GM10847 (cell line): Measurements from ENCODE around the gene MOB2.

Experiments used
- POLR2A ChIP-seq: IDR thresholded peaks from 2 replicates; pipeline ENCODE4 v1.6.1; 2011; ENCODE audit not compliant: insufficient read length; ENCODE audit errors: extremely low read depth

MOB2 gene

DNA sequence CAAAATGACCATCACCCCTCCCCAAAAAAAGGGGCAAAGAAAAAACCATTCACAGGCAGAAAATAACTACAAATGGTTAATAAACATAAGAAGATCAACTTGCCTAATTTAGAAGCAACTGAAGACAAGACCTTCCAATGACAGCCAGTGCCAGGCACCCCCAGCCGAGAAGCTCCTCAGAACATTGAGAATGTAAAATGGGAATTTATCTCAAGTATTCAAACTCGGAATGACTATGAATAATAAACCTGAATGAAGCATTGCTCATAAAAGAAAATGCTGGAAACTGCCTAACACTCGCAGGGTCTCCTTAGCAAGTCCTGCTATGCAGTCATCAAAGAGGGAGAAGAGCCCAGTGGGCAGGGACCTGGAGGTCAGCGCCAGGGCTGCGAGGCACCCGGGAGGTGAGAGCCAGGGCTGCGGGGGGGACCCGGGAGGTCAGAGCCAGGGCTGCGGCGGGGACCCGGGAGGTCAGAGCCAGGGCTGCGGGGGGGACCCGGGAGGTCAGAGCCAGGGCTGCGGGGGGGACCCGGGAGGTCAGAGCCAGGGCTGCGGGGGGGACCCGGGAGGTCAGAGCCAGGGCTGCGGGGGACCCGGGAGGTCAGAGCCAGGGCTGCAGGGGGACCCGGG, 23.2 kb upstream of the MOB2 start:
- TF ChIP-seq POLR2A, result no peak

DNA sequence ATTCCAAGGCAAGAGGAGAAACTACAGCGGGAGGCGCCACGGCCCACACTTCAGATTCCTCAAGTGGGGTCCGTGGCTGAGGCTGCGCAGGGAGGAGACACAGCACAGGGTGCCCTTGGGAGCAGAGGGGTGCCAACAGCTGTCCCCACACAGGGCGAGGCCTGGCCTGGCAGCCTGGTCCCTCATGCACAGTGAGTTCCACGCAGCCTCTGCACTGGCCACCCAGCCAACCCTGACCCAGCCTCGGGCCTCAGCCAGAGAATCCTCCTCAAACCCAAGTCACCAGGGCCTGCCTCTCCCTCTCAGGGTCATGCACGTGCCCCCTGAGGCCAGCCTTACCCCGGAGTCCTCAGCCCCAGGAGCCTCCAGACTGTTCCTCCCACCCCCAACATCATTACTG, 22.4 kb upstream of the MOB2 start:
- no peak for TF ChIP-seq POLR2A

DNA sequence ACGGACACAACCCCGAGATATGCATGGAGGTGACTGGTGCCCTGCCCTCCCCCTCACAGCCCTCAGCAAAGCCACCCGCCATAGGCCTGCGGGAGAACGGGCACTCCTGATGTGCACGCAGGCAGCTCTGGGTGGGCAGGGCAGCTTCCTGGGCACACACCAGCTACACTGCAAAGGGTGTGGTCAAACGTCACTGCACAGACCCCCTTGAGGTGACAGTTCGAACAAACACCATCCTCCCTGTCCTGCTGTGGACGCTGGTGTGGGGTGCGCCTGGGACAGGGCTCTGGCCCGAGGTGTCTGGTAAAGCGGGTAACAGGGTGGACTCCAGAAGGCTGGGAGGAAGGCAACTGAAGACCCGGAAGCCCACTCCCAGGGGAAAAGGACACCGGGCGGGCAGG, 21.9 kb upstream of the MOB2 start:
- no peak for TF ChIP-seq POLR2A

DNA sequence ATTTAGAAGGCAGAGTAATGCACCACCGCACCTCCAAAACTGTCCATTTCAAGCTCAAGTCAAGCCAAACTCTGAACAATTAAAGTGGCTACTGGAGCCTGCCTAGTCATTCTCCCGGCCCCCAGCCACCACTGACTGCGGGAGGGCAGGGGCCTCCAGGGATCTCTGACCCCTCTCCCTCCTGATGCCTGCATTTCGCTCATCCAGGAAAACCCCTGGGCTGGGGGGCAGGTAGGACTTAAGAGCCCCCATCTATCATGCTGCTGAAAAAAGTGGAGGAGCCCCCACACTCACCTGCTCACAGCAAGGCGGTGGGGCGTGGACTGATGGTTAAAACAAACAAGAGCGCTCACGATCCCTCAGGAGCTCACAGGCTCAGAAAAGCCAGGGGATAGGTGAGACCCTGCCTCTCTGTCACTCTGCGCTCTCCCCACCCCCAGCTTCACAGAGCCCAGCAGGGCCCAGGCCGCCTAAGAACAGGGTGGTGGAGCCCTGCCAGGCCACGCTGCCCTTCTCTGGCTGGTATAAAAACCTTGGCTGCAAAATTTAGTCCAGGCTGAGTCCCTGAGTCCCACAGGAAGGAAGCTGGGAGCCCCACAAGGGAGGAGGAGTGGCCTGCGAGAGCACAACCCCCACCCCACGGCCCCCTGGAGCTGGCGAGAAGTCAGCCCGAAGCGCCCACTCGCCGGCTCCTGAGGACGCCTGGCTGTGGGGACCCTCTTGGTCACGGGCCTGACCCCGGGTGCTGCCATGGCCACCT, 21.0 kb upstream of the MOB2 start:
- no peak for TF ChIP-seq POLR2A

DNA sequence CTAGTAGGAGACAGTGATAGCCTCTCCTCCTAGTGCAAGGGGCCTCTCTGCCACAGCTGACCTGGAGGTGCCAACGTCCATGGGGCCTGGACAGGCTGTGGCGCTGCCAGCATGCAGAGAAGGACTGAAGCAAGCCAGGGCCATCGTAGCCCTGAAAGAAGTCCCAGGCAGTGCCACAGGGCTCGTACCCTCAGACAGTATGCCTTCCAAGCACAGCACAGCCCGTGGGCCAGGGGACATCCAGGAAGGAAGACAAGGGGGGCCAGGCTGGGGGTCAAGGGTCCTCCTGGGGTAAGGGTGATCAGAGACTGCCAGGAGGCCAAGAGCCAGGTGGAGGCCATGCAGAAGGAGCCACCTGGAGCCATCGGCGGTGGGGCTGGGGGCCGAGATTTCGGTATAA, 20.4 kb upstream of the MOB2 start:
- TF ChIP-seq POLR2A, result no peak

DNA sequence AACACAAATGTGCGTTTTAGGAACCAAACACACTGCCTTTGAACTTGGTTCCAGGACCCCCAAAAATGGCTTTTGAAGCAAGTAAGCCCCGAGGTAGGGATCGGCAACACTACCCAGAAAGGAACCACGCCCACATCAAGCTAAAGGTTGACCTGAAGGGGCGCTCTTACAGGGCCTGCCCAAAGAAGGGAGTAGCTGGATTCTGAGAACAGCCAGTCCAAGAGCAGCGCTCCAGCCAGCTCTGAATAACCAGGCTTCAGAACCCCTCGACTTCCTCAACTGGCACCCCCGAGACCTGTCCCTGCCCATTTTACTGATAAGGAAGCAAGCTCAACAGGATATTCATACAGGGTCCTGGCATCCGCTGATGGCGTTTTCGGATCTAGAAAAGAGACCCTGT, 18.9 kb upstream of the MOB2 start:
- TF ChIP-seq POLR2A, result no peak

DNA sequence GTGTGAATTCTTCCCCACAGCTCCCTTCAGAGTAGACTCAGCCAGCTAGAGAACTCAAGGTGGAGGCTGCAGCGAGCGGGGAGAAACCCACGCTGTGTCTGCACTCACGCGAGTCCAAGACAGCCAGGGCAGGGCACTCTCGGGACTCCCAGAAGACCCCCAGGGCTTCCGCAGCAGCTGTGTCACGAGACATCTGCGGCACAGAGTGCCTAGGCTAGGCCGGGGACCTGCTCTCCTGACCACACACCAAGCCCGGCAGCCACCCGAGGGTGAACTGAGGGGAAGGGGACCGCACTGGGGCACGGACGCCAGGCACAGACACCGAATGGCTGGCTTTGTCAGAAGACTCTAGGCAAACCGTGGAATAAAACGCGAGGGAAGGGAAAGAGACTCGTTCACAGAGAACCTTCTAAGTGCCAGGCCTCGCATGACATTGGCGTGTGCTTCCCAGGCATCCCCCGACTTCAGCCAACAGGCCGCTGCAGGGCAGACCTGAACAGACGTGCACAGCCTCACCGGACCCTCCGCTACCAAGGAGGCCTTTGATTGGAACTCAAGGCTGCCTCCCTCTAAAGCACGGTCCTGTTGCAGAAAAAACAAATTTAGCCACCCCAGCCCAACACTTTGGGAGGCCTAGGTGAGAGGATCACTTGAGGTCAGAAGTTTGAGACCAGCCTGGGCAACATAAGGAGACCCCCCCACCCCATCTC, 18.2 kb upstream of the MOB2 start:
- TF ChIP-seq POLR2A, result no peak

DNA sequence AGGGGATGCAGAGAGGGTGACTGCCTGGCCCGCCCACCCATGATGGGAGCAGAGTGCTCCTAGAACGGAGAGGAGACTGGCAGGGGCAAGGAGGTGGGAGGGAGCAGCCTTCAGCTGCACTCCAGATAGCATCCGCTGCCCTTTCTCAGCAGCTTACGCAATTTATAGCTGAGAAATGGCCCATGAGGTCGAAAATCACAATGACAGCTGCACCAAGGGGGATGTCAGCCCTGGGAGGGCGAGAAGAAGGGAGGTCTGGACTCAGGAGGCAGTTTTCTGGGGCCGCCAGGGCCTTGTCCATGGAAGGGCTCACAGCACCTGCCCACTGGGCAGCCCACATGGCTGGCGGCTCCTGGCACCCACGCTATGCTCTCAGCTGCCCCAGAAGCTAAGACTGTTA, 17.6 kb upstream of the MOB2 start:
- no peak for TF ChIP-seq POLR2A

DNA sequence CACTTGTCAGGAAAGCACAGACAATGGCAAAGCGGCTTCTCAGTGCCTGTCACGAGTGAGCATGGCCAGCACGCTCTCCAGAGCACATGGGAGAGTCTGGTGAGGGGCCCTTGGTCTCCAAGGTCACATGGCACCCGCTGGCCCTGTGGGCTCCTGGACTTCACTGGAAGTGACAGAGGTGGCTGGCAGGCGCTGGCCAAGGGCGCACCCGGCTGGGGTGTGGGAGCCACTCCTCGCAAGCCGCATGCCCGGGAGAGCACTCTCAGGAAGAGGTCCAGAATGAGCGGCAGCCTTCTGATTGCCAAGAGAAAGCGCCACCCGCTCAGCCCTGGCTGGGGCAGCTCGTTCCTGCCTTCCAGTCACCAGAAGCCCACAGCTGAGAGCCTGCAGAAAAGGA, 17.1 kb upstream of the MOB2 start:
- no peak for TF ChIP-seq POLR2A

DNA sequence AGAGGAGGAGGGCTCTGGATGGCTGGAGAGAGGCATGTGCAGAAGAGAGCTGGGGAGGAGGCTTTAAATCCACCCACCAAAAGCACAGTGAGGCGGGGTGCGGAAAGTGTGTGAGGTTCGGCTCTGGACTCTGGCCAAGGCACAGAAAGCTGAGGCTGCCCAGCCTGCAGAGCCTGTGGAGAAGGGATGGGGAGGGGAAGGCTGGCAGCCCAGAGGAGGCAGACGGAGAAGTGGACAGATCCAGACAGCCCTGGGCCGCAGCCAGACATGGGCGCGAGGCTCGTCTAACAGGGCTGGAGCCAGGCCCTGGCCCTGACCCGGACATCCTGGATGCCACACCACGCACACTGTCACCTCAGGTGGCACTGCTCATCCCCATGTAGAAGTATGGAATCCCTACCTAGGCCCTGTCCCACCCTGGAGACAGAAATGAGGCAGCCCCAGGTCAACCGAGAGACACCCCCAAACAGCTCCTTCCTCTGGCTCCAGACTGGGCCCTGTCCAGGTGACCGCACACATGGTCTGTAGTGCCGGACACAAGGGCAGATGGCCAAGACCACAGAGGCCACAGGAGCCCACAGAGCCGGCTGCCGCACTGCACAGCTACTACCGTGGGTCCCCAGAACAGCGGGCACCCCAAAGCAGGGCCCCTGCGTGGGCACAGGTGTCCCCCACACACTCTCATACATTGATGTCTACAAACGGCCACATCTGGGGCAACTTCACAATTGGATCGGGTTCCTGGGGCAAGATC, 16.6 kb upstream of the MOB2 start:
- TF ChIP-seq POLR2A, result no peak

DNA sequence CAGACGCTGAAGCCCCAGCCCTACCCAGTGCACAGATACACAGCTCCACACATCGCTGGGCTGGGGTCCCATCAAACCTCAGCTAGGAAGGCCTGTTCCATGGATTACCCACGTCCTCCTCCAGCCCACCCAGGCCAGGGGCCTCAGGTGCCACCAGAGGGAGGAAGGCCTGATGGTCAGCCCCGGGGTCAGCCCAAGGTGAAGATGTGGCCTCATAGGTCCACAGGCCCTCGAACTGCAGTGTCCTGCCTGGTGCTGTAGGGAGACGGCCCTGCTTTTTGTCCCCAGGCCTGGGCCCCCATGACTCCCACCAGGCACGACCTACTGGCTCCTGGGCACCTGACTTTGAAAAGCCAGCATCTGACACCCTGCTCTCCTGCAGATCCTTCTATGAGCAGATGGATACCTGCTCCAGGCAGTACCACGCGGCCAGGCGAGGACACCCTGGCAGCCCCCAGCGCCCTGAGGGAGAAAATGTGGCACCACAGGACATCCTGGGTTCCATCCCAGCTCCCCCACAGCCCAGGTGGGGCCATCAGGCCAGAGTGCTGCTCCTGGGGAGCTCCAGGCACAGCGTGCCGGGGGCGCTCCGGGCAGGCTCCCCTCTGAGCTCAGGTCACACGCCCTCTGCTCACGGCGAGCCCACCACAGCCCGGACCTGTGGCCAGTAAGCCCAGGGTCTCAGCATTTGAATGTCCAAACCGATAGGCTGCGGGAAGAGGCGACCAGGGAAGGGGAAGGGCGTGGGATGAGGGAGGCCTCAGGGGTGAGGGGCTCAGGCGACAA, 15.8 kb upstream of the MOB2 start:
- no peak for TF ChIP-seq POLR2A

DNA sequence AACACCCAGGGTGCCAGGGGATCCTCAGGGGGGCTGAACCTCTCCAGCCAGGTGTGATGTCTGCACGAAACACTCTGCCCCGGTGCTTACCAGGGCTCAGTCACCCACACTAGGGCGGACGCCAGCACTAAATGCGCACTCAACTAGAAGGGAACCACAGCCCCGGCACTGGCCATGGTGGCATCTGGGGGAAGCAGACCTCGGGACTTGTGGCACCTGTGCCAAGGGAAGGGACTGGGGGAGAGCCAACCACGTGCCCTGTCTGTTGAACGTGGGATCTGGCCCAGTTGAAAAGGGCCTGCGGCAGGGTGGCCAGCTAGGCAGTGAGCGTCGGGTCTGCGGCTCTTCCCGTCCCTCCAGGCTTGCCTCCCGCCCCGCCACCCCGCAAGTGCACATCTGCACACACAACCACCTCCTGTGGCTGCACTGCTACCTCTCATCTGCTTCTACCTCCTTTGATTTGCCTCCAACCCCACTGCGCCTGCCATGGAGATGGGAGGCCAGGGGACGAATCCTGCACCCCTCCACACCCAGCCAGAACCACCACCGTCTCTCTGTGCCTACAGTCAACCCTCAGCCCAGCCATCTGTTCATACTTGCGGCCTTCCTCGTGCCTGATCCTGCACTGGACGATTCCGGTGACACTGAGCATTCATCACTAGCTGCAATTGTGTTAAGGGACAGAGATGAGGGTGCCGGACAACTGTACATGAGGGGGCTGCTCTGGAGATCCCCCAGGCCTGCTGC, 15.0 kb upstream of the MOB2 start:
- TF ChIP-seq POLR2A, result no peak

DNA sequence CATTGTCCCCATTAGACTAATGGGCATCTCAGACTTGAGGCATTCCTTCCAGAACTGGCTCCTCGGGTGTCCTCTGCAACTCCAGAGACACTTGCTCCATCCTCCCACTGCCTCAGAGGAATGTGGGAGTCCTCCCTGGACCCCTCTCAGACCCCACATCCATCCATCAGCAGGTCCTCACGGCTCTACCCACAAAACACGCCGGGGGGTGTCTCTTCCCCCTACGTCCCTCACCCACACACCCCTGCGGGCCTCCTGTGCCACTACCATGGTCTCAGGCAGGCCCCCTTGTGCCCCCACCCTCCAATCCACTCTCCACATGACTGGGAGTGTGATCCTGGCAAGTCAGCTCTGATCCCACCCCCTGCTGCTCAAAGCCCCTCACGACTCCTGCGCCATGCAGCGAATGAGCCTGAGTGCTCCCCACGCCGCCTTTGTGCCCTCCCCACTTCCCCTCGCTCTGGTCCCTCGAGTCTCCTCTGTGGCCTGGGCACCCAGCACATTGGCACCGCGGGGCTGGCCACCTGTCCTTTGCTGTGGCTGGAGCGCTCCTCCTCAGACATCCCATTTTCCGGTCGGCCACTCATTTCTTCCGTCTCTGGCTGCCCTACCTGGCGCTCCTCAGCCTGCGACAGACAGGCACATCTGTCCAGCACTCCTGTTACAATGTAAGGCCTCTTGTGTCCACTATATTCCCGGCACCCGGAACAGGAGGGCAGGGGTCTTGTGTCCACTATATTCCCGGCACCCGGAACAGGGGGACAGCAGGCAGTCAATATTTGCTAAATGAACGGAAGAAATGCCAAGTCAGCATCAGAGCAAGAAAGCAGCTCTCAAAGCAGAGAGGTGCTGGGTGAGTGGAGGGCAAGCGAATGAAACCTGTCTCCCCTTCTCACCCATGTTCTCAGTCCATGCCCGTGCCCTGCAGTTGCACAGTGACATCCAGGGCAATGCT, 14.2 kb upstream of the MOB2 start:
- TF ChIP-seq POLR2A, result no peak
